Measurements from ENCODE around the gene SPTSSB.

SPTSSB gene

DNA sequence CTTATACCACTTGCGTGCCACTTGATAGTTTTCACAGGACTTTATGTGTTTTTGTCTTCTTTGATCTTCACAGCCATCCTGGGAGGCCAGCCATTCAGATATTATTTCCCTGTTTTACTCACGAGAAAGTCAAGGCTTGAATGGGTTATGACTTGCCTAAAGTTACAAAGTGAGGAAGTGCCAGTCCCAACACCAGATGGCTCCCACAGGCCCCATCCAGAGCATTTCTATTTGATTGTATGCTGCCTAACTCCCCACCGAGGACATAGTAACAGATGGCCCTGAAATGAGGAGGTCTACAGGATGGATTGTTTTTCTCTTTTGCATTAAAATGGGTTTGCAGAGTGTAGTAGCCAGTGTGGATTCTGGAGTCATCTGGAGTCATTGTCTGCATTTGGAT lies 74.5 kb downstream of the SPTSSB start:
- Mint-ChIP-seq H3K9me3 (peaks cover 25% of the 10 kb centered on the region), H3K4me1 (ENCODE audit: low read depth) (no peaks in the 10 kb centered on the region), H3K4me3 (no peak overlapping the region), H3K27ac (no peak overlapping the region), H3K27me3 (no peaks in the 10 kb centered on the region), H3K36me3 (ENCODE audit: low read depth) (peaks cover 18% of the 10 kb centered on the region)

DNA sequence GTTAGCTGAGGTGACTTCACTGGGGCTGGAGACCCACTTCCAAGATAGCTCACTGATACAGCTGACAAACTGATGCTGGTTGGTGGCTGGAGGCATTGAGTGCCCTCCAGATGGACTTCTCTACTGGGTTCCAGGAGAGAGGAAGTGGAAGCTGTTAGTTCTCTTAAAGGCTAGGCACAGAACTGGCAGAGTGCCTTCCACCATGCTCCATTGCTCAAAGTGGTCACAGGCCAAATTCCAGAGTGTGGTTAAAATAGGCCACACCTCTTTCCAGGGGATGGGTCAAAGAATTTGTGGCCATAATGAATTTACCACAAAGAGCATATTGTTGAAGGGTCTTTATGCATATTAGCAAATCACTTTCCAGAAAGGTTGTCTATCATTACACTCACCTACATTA lies 76.0 kb downstream of the SPTSSB start:
- H3K4me3 Mint-ChIP-seq: no peak overlapping the region

More for the DNA sequence above, 76.0 kb downstream of the SPTSSB start:
- Mint-ChIP-seq H3K4me1 (ENCODE audit: low read depth) (no peaks in the 10 kb centered on the region), H3K27me3 (peaks cover 5% of the 10 kb centered on the region), H3K9me3 (peaks cover 21% of the 10 kb centered on the region), H3K27ac (no peak overlapping the region), H3K36me3 (ENCODE audit: low read depth) (peaks cover 14% of the 10 kb centered on the region)

All from stimulated activated naive CD8-positive, alpha-beta T cell treated with anti-CD3 and anti-CD28 coated beads, Interleukin-15, Interleukin-2, amounts not matched to agents 100 ng/mL and 50 ng/mL, for 24 hours (primary cell).